Stimulated activated naive CD8-positive, alpha-beta T cell treated with anti-CD3 and anti-CD28 coated beads, Interleukin-15, Interleukin-2, amounts not matched to agents 100 U/mL and 50 U/mL, for 24 hours (primary cell): ENCODE measurements around the gene FBXW8.

ENCODE experiments used
- ATAC-seq: fragments of 150-1000 bp; cut with Tn5 transposase; one replicate; pipeline ENCODE4 v1.10.0; 2021
- DNase-seq: peaks from one replicate; pipeline ENCODE4 v3.0.0; 2021

Gene FBXW8

DNA sequence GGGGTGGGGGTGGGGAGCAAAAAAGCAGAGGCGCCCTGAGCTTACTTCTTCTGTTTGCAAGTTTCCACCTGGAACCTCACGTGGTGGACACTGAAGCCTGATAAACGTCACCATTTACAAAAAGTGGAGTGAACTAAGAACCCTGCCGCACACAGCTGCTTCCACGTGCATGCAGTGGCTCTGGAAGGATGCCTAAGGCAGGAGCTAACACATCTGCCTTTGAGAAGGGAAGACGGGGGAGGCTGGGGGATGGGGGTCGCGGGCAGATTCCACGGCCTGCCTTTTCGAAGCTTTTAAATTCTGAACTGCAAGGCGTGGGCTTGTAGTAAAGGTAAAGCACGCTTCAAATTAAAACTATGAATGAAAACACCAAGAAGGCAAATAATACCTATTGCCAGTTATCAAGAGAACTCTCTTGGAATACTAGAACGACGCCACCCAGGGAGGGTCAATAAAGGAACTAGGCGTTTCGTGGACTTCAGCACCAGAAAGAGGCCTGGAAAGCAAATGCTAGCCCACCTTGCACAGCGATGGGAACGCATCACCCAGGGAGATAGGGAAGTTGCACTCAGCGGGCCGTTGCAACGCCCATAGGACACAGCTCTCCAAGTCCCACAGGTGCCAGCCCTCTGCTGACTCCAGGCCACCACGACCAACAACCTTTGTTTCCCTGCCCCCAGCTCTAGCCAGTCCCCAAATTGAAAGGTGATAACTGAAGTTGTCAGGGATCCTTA lies 126.7 kb downstream of the FBXW8 start:
- DNase-seq (no peak), ATAC-seq (no peak)

- DNase-seq (no peak), ATAC-seq (no peak)
These were observed 127.4 kb downstream of the FBXW8 start for GRCh38 chr12:117038023-117038680.

DNA sequence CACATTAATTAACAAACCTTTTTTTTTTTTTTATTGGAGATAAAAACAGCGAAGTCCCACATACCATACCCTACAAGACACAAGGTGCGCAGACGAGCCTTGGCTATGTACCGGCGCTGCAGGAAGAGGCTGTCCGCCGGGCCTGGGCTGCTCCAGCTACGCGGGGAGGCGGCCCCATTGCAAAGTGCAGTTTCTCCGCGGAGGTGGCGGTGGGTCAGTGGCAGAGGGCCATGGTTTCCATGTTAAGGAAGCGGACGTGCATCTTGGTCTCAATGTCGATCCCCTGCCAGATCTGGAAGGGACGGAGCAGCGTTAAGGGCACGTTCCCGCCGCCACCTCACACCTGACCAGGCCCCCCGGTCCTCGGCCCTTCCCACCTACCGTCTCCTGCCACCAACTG lies 128.2 kb downstream of the FBXW8 start:
- no peak for ATAC-seq

GRCh38 chr12:117039891-117040309 lies 129.2 kb downstream of the FBXW8 start:
- DNase-seq (no peak), ATAC-seq (no peak)

More for the DNA sequence above, 128.2 kb downstream of the FBXW8 start:
- no peak for DNase-seq

GRCh38 chr12:117040496-117040895 lies 129.7 kb downstream of the FBXW8 start:
- DNase-seq (no peak), ATAC-seq (no peak)

GRCh38 chr12:117041798-117042170 lies 131.0 kb downstream of the FBXW8 start:
- DNase-seq (no peak), ATAC-seq (no peak)

- no peak for DNase-seq
- ATAC-seq, result no peak
These were observed 131.6 kb downstream of the FBXW8 start for GRCh38 chr12:117042171-117042842.

DNA sequence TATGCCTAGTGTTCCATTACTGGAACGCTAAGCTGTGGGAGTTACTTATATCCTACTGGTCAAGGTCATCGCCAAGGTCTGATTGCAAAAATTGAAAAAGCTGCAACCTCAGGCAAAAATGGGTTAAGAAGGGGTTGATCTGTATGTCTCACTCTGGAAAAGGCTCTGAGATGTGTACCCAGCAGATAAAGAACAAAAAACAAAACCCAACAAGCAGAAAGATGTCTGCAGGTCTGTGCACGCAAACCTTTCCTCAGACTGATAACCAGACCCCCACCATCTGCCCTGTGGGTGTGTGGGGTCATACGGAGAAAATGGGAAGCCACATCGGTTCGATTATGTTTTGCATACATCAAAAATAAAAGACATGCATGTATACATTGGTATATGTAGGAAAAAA lies 132.1 kb downstream of the FBXW8 start:
- ATAC-seq (no peak), DNase-seq (no peak)

- ATAC-seq, result no peak
- no peak for DNase-seq
These were observed 133.6 kb downstream of the FBXW8 start for GRCh38 chr12:117044311-117044710.

DNA sequence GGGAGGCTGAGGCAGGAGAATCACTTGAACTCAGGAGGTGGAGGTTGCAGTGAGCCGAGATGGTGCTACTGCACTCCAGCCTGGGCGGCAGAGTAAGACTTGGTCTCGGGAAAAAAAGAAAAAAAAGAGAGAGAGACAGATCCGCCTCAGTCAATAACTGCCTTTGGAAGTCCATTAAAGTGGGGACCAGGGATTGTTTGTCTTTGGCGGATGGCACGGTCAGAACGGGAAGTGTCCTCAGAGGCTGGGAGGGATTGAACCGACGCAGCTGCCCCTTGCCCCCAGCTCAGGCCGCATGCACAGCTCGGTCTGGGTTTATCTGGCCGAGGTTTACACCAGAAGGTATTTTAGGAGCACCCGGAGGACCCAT lies 134.0 kb downstream of the FBXW8 start:
- ATAC-seq (no peak), DNase-seq (no peak)

DNA sequence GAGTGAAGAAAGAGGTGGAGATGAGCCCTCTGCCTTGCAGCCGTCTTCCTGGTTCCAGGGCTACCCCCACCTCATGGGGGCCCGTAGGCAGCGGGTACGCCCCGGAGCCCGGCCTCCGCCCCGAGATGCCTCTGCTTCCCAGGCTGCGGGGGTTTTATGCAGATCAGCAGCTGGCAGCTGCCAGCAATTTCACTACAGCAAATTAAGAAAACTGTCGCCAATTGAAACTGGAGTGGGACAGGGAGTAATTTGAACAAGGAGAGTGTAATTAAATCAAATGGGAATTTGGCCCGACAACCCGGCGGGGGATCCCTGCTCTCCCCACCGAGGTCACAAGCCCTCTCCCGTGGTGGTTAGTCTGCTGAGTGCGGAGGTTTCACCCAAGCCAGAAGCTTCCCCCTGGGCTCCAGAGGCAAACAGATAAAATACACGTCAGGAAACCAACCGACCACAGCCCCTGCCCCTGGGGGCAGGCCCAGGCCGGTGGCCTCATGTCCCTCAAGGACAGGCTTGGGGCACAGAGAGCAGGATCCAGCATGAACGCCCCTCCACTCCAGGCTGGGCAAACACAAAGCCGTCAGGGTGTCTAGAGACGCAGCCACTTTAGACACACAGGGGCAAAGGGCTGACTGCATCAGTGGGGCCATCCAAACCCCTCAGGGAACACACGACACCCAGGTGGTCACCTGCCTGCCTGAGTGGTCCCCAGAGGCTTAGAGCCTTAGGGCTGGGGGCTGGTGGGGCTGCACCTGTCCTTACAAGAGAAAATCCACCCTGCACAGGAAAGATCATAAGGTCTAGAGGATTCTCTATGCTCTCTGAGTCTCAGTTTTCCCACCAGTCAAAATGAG lies 134.6 kb downstream of the FBXW8 start:
- no peak for DNase-seq
- no peak for ATAC-seq

DNA sequence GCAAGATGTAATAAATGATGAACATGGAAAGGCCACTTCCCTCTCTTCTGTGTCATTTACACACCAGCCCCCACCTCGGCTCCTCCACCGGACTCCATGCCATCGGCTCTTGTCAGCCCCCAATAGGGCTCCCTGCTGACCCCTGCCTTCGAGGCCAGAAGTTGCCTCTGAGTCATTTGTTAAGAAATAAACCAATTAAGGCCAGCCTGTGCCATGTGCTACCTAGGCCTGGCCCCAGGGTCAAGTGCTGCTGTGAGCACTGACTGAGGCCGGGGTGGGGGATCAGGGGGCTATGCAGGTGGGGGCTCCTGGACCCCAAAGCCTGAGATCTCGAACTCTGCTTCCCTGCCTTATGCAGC lies 135.2 kb downstream of the FBXW8 start:
- ATAC-seq, result no peak
- DNase-seq, result no peak

DNA sequence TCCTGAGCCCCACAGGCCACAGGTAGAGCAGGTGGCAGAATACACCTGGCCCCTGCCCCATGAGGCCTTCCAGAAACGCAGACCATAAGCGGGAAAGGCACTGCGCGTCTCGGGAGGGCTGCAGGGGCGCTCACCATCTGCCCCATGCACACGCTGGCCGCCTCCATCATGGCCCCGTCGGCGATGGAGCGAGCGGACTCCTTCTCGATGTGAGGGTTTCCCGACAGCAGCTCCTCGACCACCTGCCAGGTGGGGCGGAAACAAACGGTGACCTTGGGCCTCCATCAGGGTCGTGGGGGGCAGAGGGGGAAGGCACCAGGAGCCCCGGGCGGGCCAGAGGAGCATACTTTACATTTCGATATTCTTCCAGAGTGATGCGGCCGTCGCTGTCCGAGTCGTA lies 135.7 kb downstream of the FBXW8 start:
- ATAC-seq (no peak), DNase-seq (no peak)

DNA sequence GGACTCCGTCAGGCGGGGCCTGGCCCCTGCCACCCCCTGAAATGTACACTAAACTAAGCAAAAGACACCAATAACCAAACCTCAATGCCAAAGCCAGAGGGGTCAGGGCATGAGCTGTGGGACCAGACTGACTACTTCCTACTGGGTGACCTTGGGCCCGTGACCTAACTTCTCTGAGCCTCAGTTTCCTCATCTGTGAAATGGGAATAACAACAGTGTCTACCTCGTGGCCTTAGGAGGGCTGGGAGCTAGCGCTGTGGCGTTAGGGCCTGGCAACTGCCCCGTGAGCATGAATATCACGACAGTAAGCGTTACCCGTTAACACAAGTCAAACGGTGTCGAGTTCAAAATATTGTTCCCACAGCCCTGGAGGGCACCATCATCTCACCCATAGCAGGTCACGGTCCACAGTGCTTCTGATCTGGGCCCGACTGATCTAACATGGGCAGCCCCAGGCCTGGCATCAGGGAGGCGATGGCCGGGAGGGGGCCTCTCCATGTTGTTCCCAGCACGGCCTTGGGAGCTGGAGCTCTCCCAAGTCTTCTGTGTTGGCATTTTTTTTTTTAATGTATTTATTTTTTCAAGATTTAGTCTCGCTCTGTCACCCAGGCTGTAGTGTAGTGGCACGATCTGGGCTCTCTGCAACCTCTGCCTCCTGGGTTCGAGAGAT lies 136.2 kb downstream of the FBXW8 start:
- no peak for DNase-seq
- no peak for ATAC-seq

GRCh38 chr12:117047810-117048584 lies 137.2 kb downstream of the FBXW8 start:
- DNase-seq (no peak), ATAC-seq (no peak)

- DNase-seq (no peak), ATAC-seq (no peak)
These were observed 137.8 kb downstream of the FBXW8 start for GRCh38 chr12:117048585-117048904.

- ATAC-seq (no peak), DNase-seq (no peak)
These were observed 138.5 kb downstream of the FBXW8 start for GRCh38 chr12:117049295-117049694.

- ATAC-seq (no peak), DNase-seq (no peak)
These were observed 139.3 kb downstream of the FBXW8 start for GRCh38 chr12:117050060-117050459.

DNA sequence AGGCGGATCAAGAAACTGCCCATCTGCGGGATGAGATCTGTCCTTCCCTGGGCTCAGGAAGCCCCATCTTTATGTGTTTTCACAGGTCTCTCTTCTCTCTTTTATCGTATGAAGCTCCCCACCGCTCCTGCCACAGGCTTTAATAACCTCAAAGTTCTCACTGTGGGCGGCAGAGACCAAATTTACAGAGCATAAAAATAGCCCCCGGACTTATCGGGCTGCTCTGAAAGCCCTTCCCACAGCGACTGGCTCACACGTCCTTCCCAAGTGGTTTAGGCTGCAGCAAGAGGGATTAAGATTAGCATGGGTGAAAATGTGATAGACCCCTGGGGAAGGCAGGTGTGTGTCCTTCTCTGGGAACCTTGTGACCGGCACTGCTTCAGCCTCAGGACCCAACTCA lies 140.6 kb downstream of the FBXW8 start:
- no peak for ATAC-seq

DNA sequence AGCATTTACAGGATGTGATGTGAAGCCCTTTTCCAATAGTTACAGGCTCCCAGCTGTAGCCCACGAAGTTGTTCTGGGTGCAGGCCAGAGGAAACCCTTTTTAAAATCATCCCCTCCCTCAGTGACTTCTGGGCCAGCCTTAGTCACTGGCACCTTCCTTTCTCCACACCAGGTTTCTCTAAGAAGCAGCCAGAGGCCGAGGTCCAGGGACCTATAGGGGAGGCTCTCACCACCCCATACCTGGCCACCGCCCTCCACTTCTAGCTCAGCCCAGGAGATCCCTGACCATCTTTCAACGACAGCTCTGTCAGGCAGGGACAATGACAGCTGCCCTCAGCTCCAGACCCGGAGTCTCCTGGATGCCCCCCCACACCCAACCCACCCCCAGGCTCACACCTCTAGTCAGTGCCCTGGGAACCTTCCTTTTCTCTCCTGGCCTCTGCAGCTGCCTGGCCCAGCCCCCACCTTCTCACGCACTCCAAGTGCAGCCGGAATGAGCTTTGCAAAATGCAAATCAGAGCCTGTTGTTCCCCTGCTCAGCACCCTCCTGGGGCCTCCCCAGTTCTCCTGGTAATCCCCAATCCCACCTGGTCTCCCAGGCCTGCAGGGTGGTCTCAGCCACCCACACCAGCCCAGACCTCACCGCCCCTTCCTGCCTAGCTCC lies 141.8 kb downstream of the FBXW8 start:
- ATAC-seq, result no peak

More for the DNA sequence above, 140.6 kb downstream of the FBXW8 start:
- no peak for DNase-seq

DNA sequence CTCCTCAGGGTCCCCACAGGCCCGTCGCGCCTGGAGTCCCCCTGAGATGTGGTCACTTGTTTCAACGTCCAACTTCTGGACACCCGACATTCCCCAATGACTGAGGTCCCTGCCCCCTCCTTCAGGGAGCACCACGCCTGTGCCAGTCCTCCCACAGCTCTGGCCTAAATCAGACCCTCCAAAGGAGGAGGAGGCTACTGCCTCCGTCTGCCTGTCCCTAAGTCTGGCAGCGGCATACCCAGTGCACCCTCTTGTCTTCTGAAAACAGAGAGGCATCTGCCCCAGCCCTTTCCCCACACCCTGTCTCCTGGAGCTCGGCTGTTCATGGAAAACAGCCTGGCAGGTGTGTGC lies 142.3 kb downstream of the FBXW8 start:
- DNase-seq, result no peak
- no peak for ATAC-seq

More for the DNA sequence above, 141.8 kb downstream of the FBXW8 start:
- no peak for DNase-seq
